Inferior parietal cortex (tissue), 1 donor: ENCODE data around the gene DOK1.

ENCODE experiments used
- DNase-seq: peaks from one replicate; pipeline ENCODE4 v3.0.0-alpha.2; 2016; ENCODE audit errors: extremely low spot score

DOK1 gene

GRCh38 chr2:74525717-74526648, 28.5 kb upstream of the DOK1 start, which contains the start of gene DQX1:
DQX1 (minus strand) TSS chr2:74526231; CDS start chr2:74525729, 502 bp downstream.
- no peak for DNase-seq

GRCh38 chr2:74526649-74527230, 27.8 kb upstream of the DOK1 start:
- DNase-seq: no peak

- no peak for DNase-seq
Observed at GRCh38 chr2:74527741-74528140, 26.8 kb upstream of the DOK1 start.

GRCh38 chr2:74528600-74529356, 25.7 kb upstream of the DOK1 start:
- no peak for DNase-seq

GRCh38 chr2:74529357-74530238, 24.9 kb upstream of the DOK1 start, which contains the start of the genes AUP1 and HTRA2:
AUP1 (minus strand) TSS chr2:74529706; CDS start chr2:74529629, 77 bp downstream.
HTRA2 (plus strand) TSS chr2:74529933; CDS start chr2:74530007, 74 bp downstream.
- peak; percentile 98 for DNase-seq

GRCh38 chr2:74530239-74531187, 24.0 kb upstream of the DOK1 start:
- peak; percentile 59 for DNase-seq

- DNase-seq: no peak
Observed at GRCh38 chr2:74531666-74532065, 22.9 kb upstream of the DOK1 start.

GRCh38 chr2:74532222-74532621, 22.3 kb upstream of the DOK1 start:
- DNase-seq: no peak

- no peak for DNase-seq
Observed at GRCh38 chr2:74533464-74533863, 21.1 kb upstream of the DOK1 start.

- DNase-seq: no peak
Observed at GRCh38 chr2:74534411-74534810, 20.1 kb upstream of the DOK1 start.

- no peak for DNase-seq
Observed at GRCh38 chr2:74535440-74535965, 19.0 kb upstream of the DOK1 start.

- no peak for DNase-seq
Observed at GRCh38 chr2:74536166-74536950, 18.2 kb upstream of the DOK1 start.

- no peak for DNase-seq
Observed at GRCh38 chr2:74537140-74537539, 17.4 kb upstream of the DOK1 start.

GRCh38 chr2:74538881-74539339, 15.6 kb upstream of the DOK1 start:
- DNase-seq: no peak

- no peak for DNase-seq
Observed at GRCh38 chr2:74540291-74540690, 14.2 kb upstream of the DOK1 start.

GRCh38 chr2:74542978-74543377, 11.5 kb upstream of the DOK1 start:
- DNase-seq: no peak

GRCh38 chr2:74544634-74545033, 9.9 kb upstream of the DOK1 start:
- no peak for DNase-seq

GRCh38 chr2:74546004-74546403, 8.5 kb upstream of the DOK1 start:
- no peak for DNase-seq
